ENCODE results near the gene TMOD3. TPM values are rescaled to one million over a fixed set of nuclear protein-coding genes. Genes with fewer than 3 reads are reported as not detected.

Gene TMOD3
- total RNA-seq, 2 experiments from 2014 or later, result 53.6 to 59.2 TPM

- no peak for DNase-seq
- Mint-ChIP-seq H3K4me1 (ENCODE audit: low read depth) (no peaks in the 10 kb centered on the region), H3K36me3 (ENCODE audit: low read depth) (peaks cover 1% of the 10 kb centered on the region), H3K4me3 (no peak overlapping the region), H3K9me3 (no peaks in the 10 kb centered on the region), H3K27me3 (no peaks in the 10 kb centered on the region), H3K27ac (no peak overlapping the region)
- intact Hi-C loops (cut with micrococcal nuclease), result no loop called here
- no peak for TF ChIP-seq CTCF (IDR thresholded peaks at IDR 0.05)
- no peak for ATAC-seq
- CTCF ChIA-PET, result interaction anchor here (0.6 to 1.0 kb wide), 3 partner anchors 9 to 427 kb away, joined by 3 to 4 read pairs (median 3); no protein-coding TSS in a partner anchor
- POLR2A ChIA-PET, result no interaction called here
These were observed 29.9 kb upstream of the TMOD3 start for GRCh38 chr15:51799282-51800252.

- no peaks in the 10 kb centered on the region for H3K4me1 Mint-ChIP-seq (ENCODE audit: low read depth)
These were observed 28.0 kb upstream of the TMOD3 start for GRCh38 chr15:51801391-51801835.

GRCh38 chr15:51802593-51802992 is 26.9 kb upstream of the TMOD3 start:
- POLR2A ChIA-PET, result no interaction called here
- no peaks in the 10 kb centered on the region for H3K27me3 Mint-ChIP-seq
- H3K4me3 Mint-ChIP-seq, result no peak overlapping the region
- H3K4me1 Mint-ChIP-seq (ENCODE audit: low read depth), result no peaks in the 10 kb centered on the region
- CTCF ChIA-PET, result interaction anchor here (0.7 to 1.4 kb wide), 5 partner anchors 9 to 153 kb away, joined by 3 to 4 read pairs (median 3); no protein-coding TSS in a partner anchor
- ATAC-seq (no peak), DNase-seq (no peak)
- H3K9me3 Mint-ChIP-seq, result no peaks in the 10 kb centered on the region
- H3K27ac Mint-ChIP-seq, result no peak overlapping the region
- TF ChIP-seq CTCF (IDR thresholded peaks at IDR 0.05), result no peak
- intact Hi-C loops (cut with micrococcal nuclease), result no loop called here
- peaks cover 13% of the 10 kb centered on the region for H3K36me3 Mint-ChIP-seq (ENCODE audit: low read depth)

More at GRCh38 chr15:51801391-51801835, 28.0 kb upstream of the TMOD3 start:
- ChIA-PET POLR2A (no interaction called here), CTCF (interaction anchor here (0.7 to 1.4 kb wide), 5 partner anchors 10 to 151 kb away, joined by 3 to 4 read pairs (median 3); no protein-coding TSS in a partner anchor)
- peak; percentile 18 for TF ChIP-seq CTCF (IDR thresholded peaks at IDR 0.05)
- peak; percentile 23 for DNase-seq
- H3K36me3 Mint-ChIP-seq (ENCODE audit: low read depth), result peaks cover 5% of the 10 kb centered on the region
- intact Hi-C loops (cut with micrococcal nuclease), result no loop called here
- no peaks in the 10 kb centered on the region for H3K27me3 Mint-ChIP-seq
- H3K4me3 Mint-ChIP-seq, result no peak overlapping the region
- ATAC-seq, result peak; percentile 39
- H3K9me3 Mint-ChIP-seq, result no peaks in the 10 kb centered on the region
- H3K27ac Mint-ChIP-seq, result no peak overlapping the region

GRCh38 chr15:51803965-51804364 is 25.5 kb upstream of the TMOD3 start:
- CTCF ChIA-PET, result interaction anchor here (0.7 to 1.9 kb wide), 2 partner anchors 11 to 28 kb away, joined by 3 to 6 read pairs; no protein-coding TSS in a partner anchor
- no peak for DNase-seq
- no peak overlapping the region for H3K27ac Mint-ChIP-seq

More at GRCh38 chr15:51803965-51804364, 25.5 kb upstream of the TMOD3 start:
- H3K9me3 Mint-ChIP-seq, result no peaks in the 10 kb centered on the region
- POLR2A ChIA-PET, result no interaction called here
- H3K4me1 Mint-ChIP-seq (ENCODE audit: low read depth), result no peaks in the 10 kb centered on the region
- no peak for TF ChIP-seq CTCF (IDR thresholded peaks at IDR 0.05)
- intact Hi-C loops (cut with micrococcal nuclease), result no loop called here
- no peak for ATAC-seq
- no peak overlapping the region for H3K4me3 Mint-ChIP-seq
- H3K36me3 Mint-ChIP-seq (ENCODE audit: low read depth), result peaks cover 18% of the 10 kb centered on the region
- no peaks in the 10 kb centered on the region for H3K27me3 Mint-ChIP-seq

Data from activated CD8-positive, alpha-beta T cell treated with anti-CD3 and anti-CD28 coated beads for 36 hours (primary cell).